Measurements from ENCODE around the gene DICER1. TPM values are rescaled to one million over a fixed set of nuclear protein-coding genes. Genes with fewer than 3 reads are reported as not detected.

The DICER1 gene
- total and polyA plus RNA-seq, 2 donors (not counting 3 experiments of a cell fraction or from before 2014, with no cell fraction given): 8.3 to 43.6 TPM

GRCh38 chr14:95078867-95079266, 78.5 kb downstream of the DICER1 start:
- Histone ChIP-seq H4K20me1 (replicated peaks; ENCODE audit: control insufficient read depth, extremely low read depth, insufficient read depth, low read length) (no peaks in the 10 kb centered on the region), H3K27me3 (ENCODE audit: control insufficient read depth in 2 of 2, insufficient read depth in 2 of 2, low read length in 2 of 2) (no peaks in the 10 kb centered on the region), H3K4me3 (replicated peaks in 1 of 3; ENCODE audit: insufficient read depth in 1 of 3, low read depth in 1 of 3, low read length in 3 of 3) (no peak overlapping the region), H3K36me3 (ENCODE audit: control insufficient read depth in 2 of 2, extremely low read depth in 1 of 2, insufficient read depth in 2 of 2, low read length in 2 of 2) (no peaks in the 10 kb centered on the region), H3K9me1 (replicated peaks; ENCODE audit: control insufficient read depth, extremely low read depth, insufficient read depth, low read length) (no peaks in the 10 kb centered on the region), H3K4me1 (ENCODE audit: control insufficient read depth, extremely low read depth, insufficient read depth, low read length) (no peaks in the 10 kb centered on the region), H3K27ac (ENCODE audit: insufficient read depth, low read depth, low read length) (no peak overlapping the region), H3K9ac (replicated peaks; ENCODE audit: extremely low read depth, insufficient read depth, low read length) (no peak overlapping the region), H3K9me3 (replicated peaks; ENCODE audit: control insufficient read depth, insufficient read depth, low read length) (no peaks in the 10 kb centered on the region), H2AFZ (ENCODE audit: low read depth, low read length) (no peak overlapping the region), H3K4me2 (ENCODE audit: insufficient read depth, low read length) (no peak overlapping the region), H3K79me2 (ENCODE audit: control insufficient read depth, insufficient read depth, low read length) (no peaks in the 10 kb centered on the region)
- no TSS peak for BruUV-seq (replicated peaks)
- CTCF ChIA-PET: no interaction called here
- dilution Hi-C loops (cut with MboI; ENCODE audit: extremely low pct_ligation_motif_present, low sequenced_read_pairs) (no loop called here), intact Hi-C loops (cut with micrococcal nuclease) (no loop called here)
- POLR2A ChIA-PET: no interaction called here
- no peak for DNase-seq (ENCODE audit: low read depth, low spot score)
- FAIRE-seq: no peak
- TF ChIP-seq FOS (IDR thresholded peaks at IDR 0.05; ENCODE audit: borderline replicate concordance, insufficient read depth, low read length) (no peak), POLR2AphosphoS5 (IDR thresholded peaks at IDR 0.05; ENCODE audit: insufficient read depth, low read depth, low read length) (no peak), GATA2 (IDR thresholded peaks at IDR 0.05; ENCODE audit: insufficient read depth, insufficient read length, low read depth, low read length) (no peak), MYC (IDR thresholded peaks at IDR 0.05; ENCODE audit: low read depth, low read length) (no peak), CTCF (IDR thresholded peaks at IDR 0.05; ENCODE audit: extremely low read depth in 1 of 2, insufficient read depth in 1 of 2, low read depth in 1 of 2, low read length in 2 of 2) (no peak), POLR2A (IDR thresholded peaks at IDR 0.05; ENCODE audit: low read depth, low read length) (no peak), EZH2 (IDR thresholded peaks at IDR 0.05; ENCODE audit: borderline replicate concordance, low read depth, low read length, severe bottlenecking) (no peak), MAX (IDR thresholded peaks at IDR 0.05; ENCODE audit: insufficient read depth, insufficient read length) (no peak), JUN (IDR thresholded peaks at IDR 0.05; ENCODE audit: borderline replicate concordance, insufficient read depth, insufficient read length, low read depth) (no peak)
